ENCODE measurements around the gene PSMC3IP. TPM values are rescaled to one million over a fixed set of nuclear protein-coding genes. Genes with fewer than 3 reads are reported as not detected.
"Not testable (repeated sequence)": the region's sequence is repeated elsewhere in the genome, so short reads cannot be mapped to it uniquely, and the experiment has no call there.

PSMC3IP gene
- total and polyA plus RNA-seq, 5 experiments from 2014 or later: 0.69 to 4.6 (median 1.1) TPM

GRCh38 chr17:42555122-42555622, 22.4 kb downstream of the PSMC3IP start:
- Mint-ChIP-seq H3K9me3 (no peaks in the 10 kb centered on the region), H3K36me3 (peaks cover 0 to 2% (median 0%) of the 10 kb centered on the region in 3 donors), H3K27ac (peak overlapping the region; percentile 83 to 96 (median 94)), H3K27me3 (no peaks in the 10 kb centered on the region), H3K4me3 (peak overlapping the region; percentile 84 to 95 (median 92)), H3K4me1 (peaks cover 13 to 51% (median 33%) of the 10 kb centered on the region in 4 donors)
- no peak for ATAC-seq
- POLR2A ChIA-PET: interaction anchor here (0.8 to 2.6 kb wide), 9 partner anchors 8 to 132 kb away, joined by 3 to 16 read pairs (median 7); partner anchors contain the start of genes CAVIN1, MLX, NAGLU and PSMC3IP
- no peak for DNase-seq

GRCh38 chr17:42554250-42555121, 23.0 kb downstream of the PSMC3IP start:
- POLR2A ChIA-PET: interaction anchor here (0.8 to 2.6 kb wide), 13 partner anchors 9 to 240 kb away, joined by 3 to 16 read pairs (median 4); partner anchors contain the start of genes CAVIN1, MLX, NAGLU and PSMC3IP
- H3K4me1 Mint-ChIP-seq: peaks cover 11 to 51% (median 33%) of the 10 kb centered on the region in 4 donors
- peak; percentile 91 to 93 for ATAC-seq

DNA sequence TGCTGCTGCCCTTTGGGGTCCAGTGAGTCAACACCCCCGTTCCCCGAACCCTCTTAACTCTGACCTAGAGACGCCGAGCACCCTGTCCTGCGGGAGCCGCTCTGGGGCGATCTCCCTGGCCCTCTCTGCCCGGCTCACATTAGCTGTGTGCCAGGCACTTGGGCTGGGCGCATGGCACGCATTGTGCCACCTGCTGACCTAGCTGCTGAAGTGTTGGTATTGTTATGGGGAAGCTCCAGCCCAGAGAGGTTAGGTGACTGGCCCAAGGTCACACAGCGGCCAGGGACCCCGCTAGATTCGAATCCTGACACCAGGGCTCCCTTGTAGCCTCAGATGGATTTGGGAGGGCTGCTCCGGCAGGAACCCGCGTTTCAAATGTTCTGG, 23.7 kb downstream of the PSMC3IP start:
- H3K36me3 Mint-ChIP-seq: peaks cover 0 to 2% (median 0%) of the 10 kb centered on the region in 3 donors
- no peaks in the 10 kb centered on the region for H3K27me3 Mint-ChIP-seq
- peaks cover 14 to 57% (median 39%) of the 10 kb centered on the region in 4 donors for H3K4me1 Mint-ChIP-seq
- peak in 1 of 2 donors; percentile 28 for ATAC-seq
- H3K9me3 Mint-ChIP-seq: no peaks in the 10 kb centered on the region
- no peak for DNase-seq
- peak overlapping the region; percentile 84 to 95 (median 92) for H3K4me3 Mint-ChIP-seq
- POLR2A ChIA-PET: interaction anchor here (0.8 to 2.6 kb wide), 12 partner anchors 9 to 239 kb away, joined by 3 to 16 read pairs (median 4); partner anchors contain the start of genes CAVIN1, MLX, NAGLU and RETREG3
- H3K27ac Mint-ChIP-seq: peak overlapping the region; percentile 66 to 96 (median 94)

More at GRCh38 chr17:42554250-42555121, 23.0 kb downstream of the PSMC3IP start:
- peak; percentile 61 to 88 (median 74) for DNase-seq
- Mint-ChIP-seq H3K4me3 (peak overlapping the region; percentile 84 to 95 (median 92)), H3K36me3 (peaks cover 0 to 2% (median 0%) of the 10 kb centered on the region in 3 donors), H3K27me3 (no peaks in the 10 kb centered on the region), H3K27ac (peak overlapping the region; percentile 83 to 96 (median 94)), H3K9me3 (no peaks in the 10 kb centered on the region)

DNA sequence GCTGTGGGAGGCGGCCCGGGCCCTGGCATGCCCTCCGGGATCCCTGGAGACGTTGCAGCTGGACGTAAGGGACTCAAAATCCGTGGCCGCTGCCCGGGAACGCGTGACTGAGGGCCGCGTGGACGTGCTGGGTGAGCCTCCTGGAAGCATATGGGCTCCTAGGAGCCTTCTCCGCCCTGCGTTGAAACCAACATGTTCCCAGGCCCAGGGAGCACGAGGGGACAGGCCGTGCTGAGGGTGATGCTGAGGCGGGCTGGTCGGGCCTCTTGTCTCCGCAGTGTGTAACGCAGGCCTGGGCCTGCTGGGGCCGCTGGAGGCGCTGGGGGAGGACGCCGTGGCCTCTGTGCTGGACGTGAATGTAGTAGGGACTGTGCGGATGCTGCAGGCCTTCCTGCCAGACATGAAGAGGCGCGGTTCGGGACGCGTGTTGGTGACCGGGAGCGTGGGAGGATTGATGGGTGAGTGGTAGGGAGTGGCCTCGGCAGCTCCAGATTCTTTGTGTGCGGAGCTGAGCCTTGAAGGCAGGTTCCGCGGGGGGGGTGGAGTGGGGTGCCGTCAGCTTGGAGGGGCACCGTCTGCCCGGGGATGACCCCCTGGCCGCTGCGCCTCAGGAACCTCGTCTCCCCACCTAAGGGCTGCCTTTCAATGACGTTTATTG, 24.2 kb downstream of the PSMC3IP start:
- Mint-ChIP-seq H3K4me3 (peak overlapping the region; percentile 77 to 95 (median 90)), H3K4me1 (peaks cover 14 to 60% (median 41%) of the 10 kb centered on the region in 4 donors), H3K27ac (peak overlapping the region in 9 of 10 donors; percentile 66 to 96 (median 93)), H3K27me3 (no peaks in the 10 kb centered on the region), H3K9me3 (no peaks in the 10 kb centered on the region), H3K36me3 (peaks cover 0 to 2% (median 0%) of the 10 kb centered on the region in 3 donors)
- no peak for DNase-seq
- POLR2A ChIA-PET: interaction anchor here (0.6 to 2.6 kb wide), 6 partner anchors 13 to 239 kb away, joined by 3 to 16 read pairs (median 6); partner anchors contain the start of genes MLX, NAGLU, RETREG3 and TUBG1
- no peak for ATAC-seq

DNA sequence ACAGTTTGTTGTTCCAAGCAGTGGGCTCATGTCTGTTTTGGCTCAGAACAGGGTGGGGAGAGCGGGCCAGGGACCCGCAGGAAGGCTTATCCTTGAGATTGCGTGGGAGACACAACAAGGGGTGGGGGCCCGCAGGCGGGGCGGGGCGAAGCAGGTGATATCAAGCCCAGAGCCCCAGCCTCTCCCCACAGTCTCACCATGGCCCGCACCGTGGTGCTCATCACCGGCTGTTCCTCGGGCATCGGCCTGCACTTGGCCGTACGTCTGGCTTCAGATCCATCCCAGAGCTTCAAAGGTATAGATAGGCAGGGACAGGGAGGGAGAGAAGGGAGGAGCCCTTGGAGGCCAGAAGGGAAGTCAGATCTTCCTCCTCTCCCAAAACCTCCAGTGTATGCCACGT, 24.8 kb downstream of the PSMC3IP start, which contains the start of gene HSD17B1:
Gene HSD17B1 (plus strand): TSS at position 188 of the 400 bp plus-strand sequence. CDS start 11 bp downstream, at position 199.
- H3K36me3 Mint-ChIP-seq, POLR2A ChIA-PET, H3K27me3 Mint-ChIP-seq, ATAC-seq, H3K9me3 Mint-ChIP-seq, DNase-seq: not testable (repeated sequence)
- H3K27ac Mint-ChIP-seq: peak within 1 kb of the TSS; percentile 48 to 96 (median 88)
- H3K4me1 Mint-ChIP-seq: peaks cover 14 to 60% (median 42%) of the 10 kb centered on the region in 4 donors
- peak within 1 kb of the TSS; percentile 84 to 95 (median 92) for H3K4me3 Mint-ChIP-seq

GRCh38 chr17:42548993-42549755, 28.4 kb downstream of the PSMC3IP start:
- H3K36me3 Mint-ChIP-seq: peaks cover 0 to 2% (median 0%) of the 10 kb centered on the region in 3 donors
- peaks cover 11 to 39% (median 27%) of the 10 kb centered on the region in 4 donors for H3K4me1 Mint-ChIP-seq
- POLR2A ChIA-PET: interaction anchor here (0.6 to 2.9 kb wide), 8 partner anchors 12 to 161 kb away, joined by 3 to 16 read pairs (median 5); partner anchors contain the start of genes MLX, NAGLU, PSMC3IP and STAT3
- peak overlapping the region in 3 of 10 donors; percentile 7 to 88 (median 28) for H3K27ac Mint-ChIP-seq
- no peaks in the 10 kb centered on the region for H3K27me3 Mint-ChIP-seq
- ATAC-seq (no peak), DNase-seq (no peak)
- peak overlapping the region; percentile 39 to 72 (median 50) for H3K4me3 Mint-ChIP-seq
- no peaks in the 10 kb centered on the region for H3K9me3 Mint-ChIP-seq

DNA sequence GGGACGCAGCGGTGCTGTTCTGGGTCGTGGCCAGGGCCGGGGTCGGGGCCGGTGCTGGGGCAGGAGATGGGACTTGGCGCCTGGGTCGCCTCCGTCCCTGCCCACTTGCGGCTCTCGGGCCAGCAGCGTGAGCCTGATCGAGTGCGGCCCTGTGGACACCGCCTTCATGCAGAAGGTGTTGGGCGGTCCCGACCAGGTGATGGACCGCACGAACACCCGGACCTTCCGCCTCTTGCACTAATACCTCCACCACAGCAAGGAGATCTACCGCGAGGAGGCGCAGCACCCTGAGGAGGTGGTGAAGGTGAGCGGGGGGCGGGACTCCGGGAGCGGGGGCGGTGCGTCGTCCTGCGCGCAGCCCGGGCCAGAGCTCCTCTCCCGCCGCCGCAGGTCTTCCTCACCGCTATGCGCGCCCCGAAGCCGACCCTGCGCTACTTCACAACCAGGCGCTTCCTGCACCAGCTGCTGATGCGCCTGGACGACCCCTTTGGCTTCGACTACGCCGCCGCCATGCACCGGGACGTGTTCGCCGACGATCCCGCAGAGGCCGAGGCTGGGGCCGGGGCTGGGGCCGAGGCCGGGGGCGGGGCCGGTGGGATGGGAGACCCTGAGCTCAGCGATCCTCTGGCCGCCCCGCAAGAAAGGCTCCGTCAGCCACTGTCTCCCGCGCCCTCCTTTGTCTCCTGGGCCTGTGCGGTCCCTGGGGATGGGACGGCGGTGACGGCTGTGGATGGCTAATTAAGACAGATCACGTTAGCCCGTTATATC, 29.3 kb downstream of the PSMC3IP start:
- peaks cover 0 to 2% (median 0%) of the 10 kb centered on the region in 3 donors for H3K36me3 Mint-ChIP-seq
- peaks cover 9 to 32% (median 21%) of the 10 kb centered on the region in 4 donors for H3K4me1 Mint-ChIP-seq
- POLR2A ChIA-PET: interaction anchor here (0.6 to 2.9 kb wide), 11 partner anchors 11 to 160 kb away, joined by 3 to 16 read pairs (median 4); partner anchors contain the start of genes MLX, NAGLU, PSMC3IP and STAT3
- H3K4me3 Mint-ChIP-seq: peak overlapping the region; percentile 33 to 72 (median 50)
- no peaks in the 10 kb centered on the region for H3K9me3 Mint-ChIP-seq
- no peaks in the 10 kb centered on the region for H3K27me3 Mint-ChIP-seq
- ATAC-seq (peak; percentile 90 to 97), DNase-seq (peak; percentile 42 to 87 (median 74))
- H3K27ac Mint-ChIP-seq: peak overlapping the region in 3 of 10 donors; percentile 6 to 34 (median 7)

GRCh38 chr17:42547698-42548069, 29.8 kb downstream of the PSMC3IP start:
- Mint-ChIP-seq H3K4me3 (peak overlapping the region in 1 of 10 donors; percentile 56), H3K4me1 (peaks cover 10 to 32% (median 19%) of the 10 kb centered on the region in 4 donors), H3K36me3 (peaks cover 0 to 2% (median 0%) of the 10 kb centered on the region in 3 donors), H3K27ac (no peak overlapping the region), H3K9me3 (no peaks in the 10 kb centered on the region), H3K27me3 (no peaks in the 10 kb centered on the region)
- ATAC-seq (no peak), DNase-seq (no peak)
- POLR2A ChIA-PET: interaction anchor here (0.6 to 2.9 kb wide), 10 partner anchors 10 to 159 kb away, joined by 3 to 16 read pairs (median 4); partner anchors contain the start of genes COASY, MLX, NAGLU and STAT3

DNA sequence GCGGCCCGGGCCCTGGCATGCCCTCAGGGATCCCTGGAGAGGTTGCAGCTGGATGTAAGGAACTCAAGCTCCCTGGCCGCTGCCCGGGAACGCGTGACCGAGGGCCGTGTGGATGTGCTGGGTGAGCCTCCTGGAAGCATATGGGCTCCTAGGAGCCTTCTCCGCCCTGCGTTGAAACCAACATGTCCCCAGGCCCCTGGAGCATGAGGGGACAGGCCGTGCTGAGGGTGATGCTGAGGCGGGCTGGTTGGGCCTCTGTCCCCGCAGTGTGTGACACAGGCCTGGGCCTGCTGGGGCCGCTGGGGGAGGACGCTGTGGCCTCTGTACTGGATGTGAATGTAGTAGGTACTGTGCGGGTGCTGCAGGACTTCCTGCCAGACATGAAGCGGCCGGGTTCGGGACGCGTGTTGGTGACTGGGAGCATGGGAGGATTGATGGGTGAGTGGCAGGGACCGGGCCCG, 30.5 kb downstream of the PSMC3IP start:
- no peak for ATAC-seq
- H3K9me3 Mint-ChIP-seq: no peaks in the 10 kb centered on the region

DNA sequence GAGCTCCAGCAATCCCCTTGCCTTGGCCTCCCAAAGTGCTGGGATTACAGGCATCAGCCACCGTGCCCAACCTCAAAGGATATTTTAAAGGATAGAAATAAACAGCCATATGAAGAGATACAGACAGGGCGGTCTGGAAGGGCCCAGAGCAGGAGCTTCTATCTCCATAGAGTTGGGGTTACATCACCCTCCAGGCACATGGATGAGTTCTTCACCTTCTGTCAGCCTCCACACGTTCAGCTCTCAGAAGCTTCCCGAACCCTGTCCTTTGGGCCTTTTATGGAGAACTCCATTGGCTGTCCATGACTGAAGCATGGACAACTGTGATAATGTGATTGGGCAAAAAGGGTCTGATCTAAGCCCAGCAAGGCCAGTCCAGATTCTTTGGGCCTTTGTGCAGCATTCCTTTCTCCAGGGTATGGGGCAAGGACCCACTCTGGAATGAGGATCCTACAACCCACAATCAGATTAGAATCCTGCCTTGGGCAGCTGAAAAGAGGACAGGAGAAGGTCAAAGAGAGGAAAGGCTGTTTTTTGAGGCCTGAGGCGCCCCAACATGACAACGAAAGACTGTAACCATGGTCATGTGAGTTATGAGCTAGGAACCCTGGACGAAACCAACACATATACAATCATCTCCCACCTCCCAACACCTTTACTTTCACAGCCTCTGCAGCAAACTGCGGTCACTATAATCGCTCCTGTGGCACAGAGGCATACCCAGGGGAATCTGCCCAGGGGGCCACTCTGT, 31.6 kb downstream of the PSMC3IP start:
- Mint-ChIP-seq H3K27ac (peak overlapping the region in 1 of 10 donors; percentile 27), H3K4me1 (peaks cover 12 to 31% (median 23%) of the 10 kb centered on the region in 4 donors)
- H3K4me3 Mint-ChIP-seq, H3K9me3 Mint-ChIP-seq, H3K36me3 Mint-ChIP-seq, ATAC-seq, DNase-seq, POLR2A ChIA-PET, H3K27me3 Mint-ChIP-seq: not testable (repeated sequence)

More for the DNA sequence above, 30.5 kb downstream of the PSMC3IP start:
- no peak for DNase-seq
- Mint-ChIP-seq H3K4me3 (peak overlapping the region in 2 of 10 donors; percentile 14 to 24), H3K27ac (no peak overlapping the region), H3K4me1 (peaks cover 8 to 26% (median 18%) of the 10 kb centered on the region in 4 donors), H3K36me3 (peaks cover 0 to 2% (median 0%) of the 10 kb centered on the region in 3 donors), H3K27me3 (no peaks in the 10 kb centered on the region)
- POLR2A ChIA-PET: interaction anchor here (1.4 to 2.9 kb wide), 4 partner anchors 10 to 158 kb away, joined by 4 to 16 read pairs (median 6); partner anchors contain the start of genes COASY, MLX, NAGLU and STAT3

Data from naive thymus-derived CD8-positive, alpha-beta T cell (primary cell).